Measurements from ENCODE around the gene SGCD. TPM values are rescaled to one million over a fixed set of nuclear protein-coding genes. Genes with fewer than 3 reads are reported as not detected.

SGCD gene
- polyA plus RNA-seq, 1 donor (not counting 4 experiments of a cell fraction or from before 2014, with no cell fraction given) = not detected

GRCh38 chr5:156591631-156592030 is 264.7 kb downstream of the SGCD start:
- dilution Hi-C loops (cut with MboI; ENCODE audit: extremely low pct_ligation_motif_present, low sequenced_read_pairs) = no loop called here
- FAIRE-seq = no peak

GRCh38 chr5:156593546-156593945 is 266.6 kb downstream of the SGCD start:
- no peak for TF ChIP-seq CTCF (optimal IDR thresholded peaks at IDR 0.05 in 1 of 3, IDR thresholded peaks at IDR 0.05 in 1 of 3, conservative IDR thresholded peaks at IDR 0.05 in 1 of 3; ENCODE audit: extremely low read depth in 1 of 3, insufficient read depth in 2 of 3, low read length in 3 of 3)
- no peak for TF ChIP-seq EZH2 (IDR thresholded peaks at IDR 0.05; ENCODE audit: low read length)
- H3K4me3 ChIP-seq (ENCODE audit: control insufficient read depth in 2 of 3, extremely low read depth in 1 of 3, insufficient read depth in 2 of 3, low read depth in 1 of 3, low read length in 3 of 3) = no peak overlapping the region
- H2AFZ ChIP-seq (ENCODE audit: control insufficient read depth, low read length) = no peak overlapping the region
- H3K27me3 ChIP-seq (ENCODE audit: control insufficient read depth, extremely low read depth, insufficient read depth, low read length) = no peaks in the 10 kb centered on the region
- H3K79me2 ChIP-seq (ENCODE audit: control insufficient read depth, insufficient read depth, low read length) = no peaks in the 10 kb centered on the region
- no peak overlapping the region for H3K27ac ChIP-seq (ENCODE audit: control insufficient read depth, insufficient read depth, low read length)
- no peaks in the 10 kb centered on the region for H3K9me1 ChIP-seq (ENCODE audit: control insufficient read depth, extremely low read depth, insufficient read depth, low read length)
- no peaks in the 10 kb centered on the region for H3K9me3 ChIP-seq (ENCODE audit: control insufficient read depth, low read depth, low read length)
- H3K4me2 ChIP-seq (ENCODE audit: control insufficient read depth, extremely low read depth, insufficient read depth, low read depth, low read length) = no peak overlapping the region
- DNase-seq (ENCODE audit: low read depth, low spot score) = no peak
- no peaks in the 10 kb centered on the region for H3K36me3 ChIP-seq (ENCODE audit: control insufficient read depth in 2 of 2, extremely low read depth in 1 of 2, insufficient read depth in 2 of 2, low read length in 2 of 2)
- no peaks in the 10 kb centered on the region for H3K4me1 ChIP-seq (ENCODE audit: control insufficient read depth, extremely low read depth, insufficient read depth, low read length)
- no peak overlapping the region for H3K9ac ChIP-seq (ENCODE audit: control insufficient read depth, extremely low read depth, insufficient read depth, low read length)
- no peaks in the 10 kb centered on the region for H4K20me1 ChIP-seq (ENCODE audit: control insufficient read depth, extremely low read depth, insufficient read depth, low read length)
- dilution Hi-C loops (cut with MboI; ENCODE audit: extremely low pct_ligation_motif_present, low sequenced_read_pairs) = no loop called here
- no peak for FAIRE-seq

More at GRCh38 chr5:156591631-156592030, 264.7 kb downstream of the SGCD start:
- H3K9ac ChIP-seq (ENCODE audit: control insufficient read depth, extremely low read depth, insufficient read depth, low read length) = no peak overlapping the region
- no peaks in the 10 kb centered on the region for H4K20me1 ChIP-seq (ENCODE audit: control insufficient read depth, extremely low read depth, insufficient read depth, low read length)
- no peaks in the 10 kb centered on the region for H3K36me3 ChIP-seq (ENCODE audit: control insufficient read depth in 2 of 2, extremely low read depth in 1 of 2, insufficient read depth in 2 of 2, low read length in 2 of 2)
- no peaks in the 10 kb centered on the region for H3K27me3 ChIP-seq (ENCODE audit: control insufficient read depth, extremely low read depth, insufficient read depth, low read length)
- no peak for DNase-seq (ENCODE audit: low read depth, low spot score)
- H2AFZ ChIP-seq (ENCODE audit: control insufficient read depth, low read length) = no peak overlapping the region
- TF ChIP-seq CTCF (optimal IDR thresholded peaks at IDR 0.05 in 1 of 3, IDR thresholded peaks at IDR 0.05 in 1 of 3, conservative IDR thresholded peaks at IDR 0.05 in 1 of 3; ENCODE audit: extremely low read depth in 1 of 3, insufficient read depth in 2 of 3, low read length in 3 of 3) (no peak), EZH2 (IDR thresholded peaks at IDR 0.05; ENCODE audit: low read length) (no peak)
- no peak overlapping the region for H3K4me2 ChIP-seq (ENCODE audit: control insufficient read depth, extremely low read depth, insufficient read depth, low read depth, low read length)
- no peak overlapping the region for H3K4me3 ChIP-seq (ENCODE audit: control insufficient read depth in 2 of 3, extremely low read depth in 1 of 3, insufficient read depth in 2 of 3, low read depth in 1 of 3, low read length in 3 of 3)
- H3K27ac ChIP-seq (ENCODE audit: control insufficient read depth, insufficient read depth, low read length) = no peak overlapping the region
- H3K79me2 ChIP-seq (ENCODE audit: control insufficient read depth, insufficient read depth, low read length) = no peaks in the 10 kb centered on the region
- no peaks in the 10 kb centered on the region for H3K4me1 ChIP-seq (ENCODE audit: control insufficient read depth, extremely low read depth, insufficient read depth, low read length)
- H3K9me1 ChIP-seq (ENCODE audit: control insufficient read depth, extremely low read depth, insufficient read depth, low read length) = no peaks in the 10 kb centered on the region
- no peaks in the 10 kb centered on the region for H3K9me3 ChIP-seq (ENCODE audit: control insufficient read depth, low read depth, low read length)
